ENCODE data around the gene LMNTD2. TPM values are rescaled to one million over a fixed set of nuclear protein-coding genes. Genes with fewer than 3 reads are reported as not detected.

LMNTD2 gene
- total RNA-seq, 1 donor from 2014 or later = 1.1 TPM

DNA sequence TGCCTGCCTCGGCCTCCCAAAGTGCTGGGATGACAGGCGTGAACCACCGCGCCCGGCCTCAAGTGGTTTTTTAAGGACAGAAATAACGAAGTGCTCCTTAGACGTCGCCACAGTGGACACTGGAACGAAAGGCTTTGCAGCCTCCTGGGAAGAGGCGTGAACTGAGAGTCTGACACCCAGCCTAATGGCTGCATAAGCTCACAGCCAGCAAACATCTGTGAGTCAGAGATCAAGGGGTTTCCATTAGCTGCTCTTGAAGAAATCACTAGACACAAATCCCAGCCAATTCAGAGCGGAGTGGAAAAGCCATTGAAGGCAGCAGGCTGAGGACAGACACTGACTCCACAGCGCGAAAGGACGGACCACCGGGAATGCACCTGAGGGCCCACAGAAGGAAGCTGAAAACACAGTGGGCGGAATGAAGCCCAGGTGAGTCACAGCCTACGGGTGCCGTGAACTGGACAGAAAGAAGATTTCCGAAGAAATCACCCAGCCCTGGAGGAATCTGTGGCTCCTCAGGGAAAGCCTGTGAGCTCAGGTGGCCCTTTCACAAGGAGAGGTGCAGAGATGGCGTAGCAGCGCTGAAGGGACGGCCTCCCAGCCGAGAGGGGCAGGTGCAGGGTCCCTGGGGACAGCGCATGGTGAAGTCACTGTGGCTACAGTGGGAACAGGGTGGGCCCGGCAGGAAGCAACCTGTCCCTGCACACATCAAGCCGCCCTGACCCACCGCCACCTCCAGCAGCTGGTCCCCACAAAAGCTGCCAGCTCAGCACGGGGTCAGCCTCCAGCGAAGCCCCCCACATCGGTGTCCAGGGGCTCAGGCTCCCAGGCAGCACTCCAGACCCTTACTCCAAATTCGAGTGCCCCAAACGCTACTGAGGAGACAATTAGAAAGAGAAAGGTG lies 11.6 kb downstream of the LMNTD2 start:
- peaks cover 4% of the 10 kb centered on the region for H3K27me3 ChIP-seq
- intact Hi-C loops (cut with DNase I) = no loop called here
- no peaks in the 10 kb centered on the region for H3K4me1 ChIP-seq
- no peaks in the 10 kb centered on the region for H3K36me3 ChIP-seq
- no peaks in the 10 kb centered on the region for H3K9me3 ChIP-seq
- DNase-seq (ENCODE audit: low spot score in 2 of 2) = no peak
- no peak overlapping the region for H3K4me3 ChIP-seq
- TF ChIP-seq, protein P1, sequence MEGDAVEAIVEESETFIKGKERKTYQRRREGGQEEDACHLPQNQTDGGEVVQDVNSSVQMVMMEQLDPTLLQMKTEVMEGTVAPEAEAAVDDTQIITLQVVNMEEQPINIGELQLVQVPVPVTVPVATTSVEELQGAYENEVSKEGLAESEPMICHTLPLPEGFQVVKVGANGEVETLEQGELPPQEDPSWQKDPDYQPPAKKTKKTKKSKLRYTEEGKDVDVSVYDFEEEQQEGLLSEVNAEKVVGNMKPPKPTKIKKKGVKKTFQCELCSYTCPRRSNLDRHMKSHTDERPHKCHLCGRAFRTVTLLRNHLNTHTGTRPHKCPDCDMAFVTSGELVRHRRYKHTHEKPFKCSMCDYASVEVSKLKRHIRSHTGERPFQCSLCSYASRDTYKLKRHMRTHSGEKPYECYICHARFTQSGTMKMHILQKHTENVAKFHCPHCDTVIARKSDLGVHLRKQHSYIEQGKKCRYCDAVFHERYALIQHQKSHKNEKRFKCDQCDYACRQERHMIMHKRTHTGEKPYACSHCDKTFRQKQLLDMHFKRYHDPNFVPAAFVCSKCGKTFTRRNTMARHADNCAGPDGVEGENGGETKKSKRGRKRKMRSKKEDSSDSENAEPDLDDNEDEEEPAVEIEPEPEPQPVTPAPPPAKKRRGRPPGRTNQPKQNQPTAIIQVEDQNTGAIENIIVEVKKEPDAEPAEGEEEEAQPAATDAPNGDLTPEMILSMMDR (IDR thresholded peaks at IDR 0.05) = no peak
- no peak overlapping the region for H3K27ac ChIP-seq

DNA sequence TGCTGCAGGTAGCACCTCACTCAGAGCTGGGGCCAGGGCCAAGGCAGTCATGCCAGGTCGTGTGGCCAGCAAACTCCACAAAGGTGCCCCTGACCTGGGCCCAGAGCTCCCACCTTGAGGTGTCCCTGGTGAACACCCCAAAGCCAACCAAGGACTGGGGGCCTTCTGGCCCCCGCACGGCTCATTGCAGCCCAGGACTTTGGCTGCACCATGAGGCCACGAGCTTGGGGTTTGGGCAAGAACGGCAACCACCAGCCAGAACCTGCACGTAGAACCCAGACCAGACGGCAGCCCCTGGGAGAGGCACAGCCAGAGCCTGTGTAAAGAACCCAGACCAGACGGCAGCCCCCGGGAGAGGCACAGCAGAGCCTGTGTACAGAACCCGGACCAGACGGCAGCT lies 15.4 kb downstream of the LMNTD2 start:
- Histone ChIP-seq H3K36me3 (no peaks in the 10 kb centered on the region), H3K4me1 (no peaks in the 10 kb centered on the region), H3K27ac (no peak overlapping the region), H3K4me3 (no peak overlapping the region), H3K27me3 (no peaks in the 10 kb centered on the region), H3K9me3 (no peaks in the 10 kb centered on the region)
- TF ChIP-seq, protein P1 (IDR thresholded peaks at IDR 0.05) = no peak
- no peak for DNase-seq (ENCODE audit: low spot score in 2 of 2)
- intact Hi-C loops (cut with DNase I) = no loop called here

DNA sequence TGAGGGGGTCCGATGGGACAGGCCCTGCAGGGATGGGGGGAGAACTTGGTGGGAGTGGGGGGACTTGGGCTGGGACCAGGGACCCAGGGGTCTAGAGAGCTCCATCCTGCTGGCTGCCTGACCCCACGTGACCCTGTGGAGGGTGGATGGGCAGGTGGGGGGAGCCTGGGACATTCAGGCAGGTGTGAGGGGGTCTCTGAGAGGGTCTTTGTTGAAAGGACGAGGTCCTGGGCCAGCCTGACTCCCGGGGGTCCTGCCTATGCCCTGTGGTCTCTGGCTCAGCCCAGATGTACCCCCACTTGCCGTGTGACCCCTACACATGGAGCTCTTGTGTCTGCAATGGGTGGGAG lies 15.7 kb downstream of the LMNTD2 start:
- no peaks in the 10 kb centered on the region for H3K36me3 ChIP-seq
- no peaks in the 10 kb centered on the region for H3K4me1 ChIP-seq
- TF ChIP-seq, protein P1 (IDR thresholded peaks at IDR 0.05) = no peak
- H3K27me3 ChIP-seq = no peaks in the 10 kb centered on the region
- DNase-seq (ENCODE audit: low spot score in 2 of 2) = no peak
- H3K9me3 ChIP-seq = no peaks in the 10 kb centered on the region
- no peak overlapping the region for H3K27ac ChIP-seq
- intact Hi-C loops (cut with DNase I) = no loop called here
- H3K4me3 ChIP-seq = no peak overlapping the region

DNA sequence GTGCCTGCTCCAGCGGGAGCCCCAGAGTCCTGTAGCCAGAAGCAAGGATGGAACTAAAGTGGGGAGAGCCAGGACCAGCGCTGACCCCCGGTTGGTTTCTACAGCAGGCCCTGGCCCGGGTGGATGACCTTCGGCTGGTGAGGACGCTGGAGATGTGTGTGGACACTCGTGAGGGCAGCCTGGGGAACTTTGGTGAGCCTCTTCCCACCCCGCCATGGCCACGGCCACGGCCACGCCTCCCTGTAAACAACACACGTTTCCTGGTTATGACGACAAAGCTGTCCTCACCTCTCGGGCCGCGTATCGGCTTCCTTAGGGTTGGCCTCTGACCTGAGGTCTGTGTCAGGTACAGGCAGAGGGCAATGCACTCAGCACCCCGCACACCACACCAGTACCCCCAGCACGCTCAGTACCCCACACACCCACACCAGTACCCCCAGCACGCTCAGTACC lies 19.1 kb downstream of the LMNTD2 start:
- no peaks in the 10 kb centered on the region for H3K27me3 ChIP-seq
- H3K36me3 ChIP-seq = no peaks in the 10 kb centered on the region
- H3K4me3 ChIP-seq = no peak overlapping the region
- intact Hi-C loops (cut with DNase I) = no loop called here
- no peak for DNase-seq (ENCODE audit: low spot score in 2 of 2)
- H3K27ac ChIP-seq = no peak overlapping the region
- TF ChIP-seq, protein P1 (IDR thresholded peaks at IDR 0.05) = no peak
- no peaks in the 10 kb centered on the region for H3K9me3 ChIP-seq
- H3K4me1 ChIP-seq = peaks cover 6 to 11% of the 10 kb centered on the region in 2 donors

DNA sequence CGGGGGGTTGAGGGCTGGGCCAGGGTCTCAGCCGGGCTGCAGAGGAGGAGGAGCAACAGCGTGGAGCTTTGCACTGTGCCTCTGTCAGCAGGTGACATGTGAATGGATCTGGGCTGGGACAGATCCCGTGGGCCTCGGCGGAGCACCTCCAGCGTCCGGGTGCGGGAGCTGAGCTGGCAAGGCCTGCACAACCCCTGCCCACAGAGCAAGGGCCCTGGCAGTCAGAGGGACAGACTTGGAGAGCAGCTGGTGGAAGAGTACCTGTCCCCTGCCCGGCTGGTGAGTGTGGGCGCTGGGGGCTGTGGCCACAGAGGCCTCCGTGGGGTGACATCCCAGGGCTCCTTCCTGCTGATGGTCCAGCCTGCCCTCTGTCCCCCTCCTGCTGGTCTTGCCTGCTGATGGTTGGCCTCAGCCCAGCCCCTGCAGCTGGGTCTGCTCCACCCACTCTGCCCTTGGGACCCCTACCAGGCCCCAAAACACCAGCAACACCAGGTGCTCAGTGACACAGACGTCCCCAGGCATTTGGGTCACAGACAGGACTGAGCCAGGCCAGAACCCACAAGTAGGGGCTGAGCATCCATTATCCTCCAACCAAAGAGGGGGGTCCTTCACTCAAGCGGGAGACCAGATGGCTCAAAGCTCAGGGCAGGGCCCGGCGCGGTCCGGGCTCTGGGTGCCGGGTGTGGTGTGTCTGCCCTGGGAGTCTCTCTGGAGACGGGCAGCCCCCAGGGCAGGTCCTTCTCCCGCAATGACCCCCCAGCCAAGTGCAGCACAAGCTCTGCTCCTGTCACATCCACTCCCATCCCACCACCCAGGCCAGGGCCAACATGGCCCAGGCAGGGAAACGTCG lies 19.7 kb downstream of the LMNTD2 start:
- TF ChIP-seq, protein P1 (IDR thresholded peaks at IDR 0.05) = no peak
- H3K27me3 ChIP-seq = no peaks in the 10 kb centered on the region
- no peak for DNase-seq (ENCODE audit: low spot score in 2 of 2)

More for the DNA sequence above, 19.7 kb downstream of the LMNTD2 start:
- intact Hi-C loops (cut with DNase I) = no loop called here
- Histone ChIP-seq H3K4me3 (no peak overlapping the region), H3K4me1 (peaks cover 7 to 15% of the 10 kb centered on the region in 2 donors), H3K27ac (no peak overlapping the region), H3K9me3 (no peaks in the 10 kb centered on the region), H3K36me3 (no peaks in the 10 kb centered on the region)
